HG03064 (cell line): ENCODE results near the gene SAMD4A.

Experiments
- ATAC-seq: cut with Tn5 transposase; IDR thresholded peaks from one replicate; pipeline ENCODE4 v1.9.1; 2021; ENCODE audit warnings: low read depth; ENCODE audit not compliant: unreplicated experiment

SAMD4A gene

GRCh38 chr14:54627540-54628363 is 60.8 kb downstream of the SAMD4A start:
- peak; percentile 78 for ATAC-seq

- ATAC-seq = no peak
These were observed 62.3 kb downstream of the SAMD4A start for GRCh38 chr14:54629183-54629582.

GRCh38 chr14:54629635-54630360 is 62.9 kb downstream of the SAMD4A start:
- no peak for ATAC-seq

GRCh38 chr14:54631016-54631415 is 64.1 kb downstream of the SAMD4A start:
- no peak for ATAC-seq

GRCh38 chr14:54632452-54632851 is 65.5 kb downstream of the SAMD4A start:
- ATAC-seq = no peak

GRCh38 chr14:54633076-54633475 is 66.1 kb downstream of the SAMD4A start:
- no peak for ATAC-seq

- no peak for ATAC-seq
These were observed 70.6 kb downstream of the SAMD4A start for GRCh38 chr14:54637270-54638134.

GRCh38 chr14:54638135-54638446 is 71.2 kb downstream of the SAMD4A start:
- ATAC-seq = no peak

GRCh38 chr14:54639611-54640010 is 72.7 kb downstream of the SAMD4A start:
- ATAC-seq = no peak

- ATAC-seq = no peak
These were observed 73.6 kb downstream of the SAMD4A start for GRCh38 chr14:54640506-54640905.

GRCh38 chr14:54642121-54642520 is 75.2 kb downstream of the SAMD4A start:
- no peak for ATAC-seq

GRCh38 chr14:54642801-54643695 is 76.1 kb downstream of the SAMD4A start:
- ATAC-seq = no peak

GRCh38 chr14:54643696-54644176 is 76.8 kb downstream of the SAMD4A start:
- no peak for ATAC-seq

GRCh38 chr14:54645639-54646038 is 78.7 kb downstream of the SAMD4A start:
- no peak for ATAC-seq

GRCh38 chr14:54646626-54647025 is 79.7 kb downstream of the SAMD4A start:
- no peak for ATAC-seq

- ATAC-seq = no peak
These were observed 80.5 kb downstream of the SAMD4A start for GRCh38 chr14:54647378-54647777.

GRCh38 chr14:54649056-54649455 is 82.1 kb downstream of the SAMD4A start:
- ATAC-seq = no peak

GRCh38 chr14:54650331-54650958 is 83.5 kb downstream of the SAMD4A start:
- ATAC-seq = no peak

- ATAC-seq = no peak
These were observed 84.0 kb downstream of the SAMD4A start for GRCh38 chr14:54650959-54651351.

- ATAC-seq = no peak
These were observed 84.7 kb downstream of the SAMD4A start for GRCh38 chr14:54651649-54652048.
